Activated CD4-positive, alpha-beta T cell treated with anti-CD3 and anti-CD28 coated beads, Interleukin-2, amount 10 ng/mL, durations not matched to agents 24 days and 14 days (primary cell): ENCODE data around the gene MRGPRD. TPM values are rescaled to one million over a fixed set of nuclear protein-coding genes. Genes with fewer than 3 reads are reported as not detected.

Source experiments
- DNase-seq: peaks from one replicate; pipeline ENCODE4 v3.0.0; 2022
- H3K27ac Mint-ChIP-seq: one replicate; pipeline ENCODE4 v1.8.0; 2022; ENCODE audit warnings: mild to moderate bottlenecking, mixed read lengths
- H3K27me3 Mint-ChIP-seq: one replicate; pipeline ENCODE4 v1.8.0; 2022; ENCODE audit warnings: mixed read lengths
- H3K36me3 Mint-ChIP-seq: one replicate; pipeline ENCODE4 v1.8.0; 2022; ENCODE audit warnings: low read depth, mild to moderate bottlenecking, mixed read lengths
- H3K4me1 Mint-ChIP-seq: one replicate; pipeline ENCODE4 v1.8.0; 2021; ENCODE audit warnings: mixed read lengths
- H3K4me3 Mint-ChIP-seq: one replicate; pipeline ENCODE4 v1.8.0; 2022; ENCODE audit warnings: mild to moderate bottlenecking, moderate library complexity, mixed read lengths
- H3K9me3 Mint-ChIP-seq: one replicate; pipeline ENCODE4 v1.8.0; 2021; ENCODE audit warnings: mixed read lengths
- intact Hi-C: fragments of 100-400 bp; cut with micrococcal nuclease; formaldehyde crosslinking; loops from one replicate; pipeline ENCODE4 v1.15.1; 2023
- total RNA-seq: library from RNA; stranded (reverse); gene quantifications from 2 replicates; pipeline ENCODE4 v1.2.3, GENCODE V29; 2022

MRGPRD gene
- total RNA-seq, 1 donor from 2014 or later: not detected

DNA sequence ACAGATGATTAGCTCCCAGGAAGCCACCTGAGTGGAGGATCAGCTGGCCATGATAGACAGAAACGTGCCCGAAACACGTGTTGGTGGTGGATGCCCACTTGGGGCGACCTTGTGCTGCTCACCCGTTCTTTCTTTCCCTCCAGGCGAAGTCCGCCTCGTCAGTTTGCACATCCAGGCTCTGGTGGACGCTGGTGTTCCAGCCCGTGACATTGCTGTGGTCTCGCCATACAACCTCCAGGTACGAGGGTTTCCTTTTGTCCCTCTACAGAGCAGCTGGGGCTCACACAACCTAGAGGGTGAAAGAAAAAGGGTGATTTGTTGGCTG is 46.5 kb downstream of the MRGPRD start:
- intact Hi-C loops: no loop called here
- Mint-ChIP-seq H3K27me3 (no peaks in the 10 kb centered on the region), H3K9me3 (no peaks in the 10 kb centered on the region), H3K4me1 (no peaks in the 10 kb centered on the region), H3K36me3 (peaks cover 18% of the 10 kb centered on the region), H3K27ac (no peak overlapping the region), H3K4me3 (no peak overlapping the region)
- DNase-seq: no peak

- no peaks in the 10 kb centered on the region for H3K4me1 Mint-ChIP-seq
- DNase-seq: no peak
- H3K9me3 Mint-ChIP-seq: no peaks in the 10 kb centered on the region
- intact Hi-C loops: no loop called here
- H3K27ac Mint-ChIP-seq: no peak overlapping the region
- no peaks in the 10 kb centered on the region for H3K27me3 Mint-ChIP-seq
- H3K4me3 Mint-ChIP-seq: no peak overlapping the region
- H3K36me3 Mint-ChIP-seq: peaks cover 22% of the 10 kb centered on the region
Measured at GRCh38 chr11:68933605-68934320, 47.0 kb downstream of the MRGPRD start.

- no peaks in the 10 kb centered on the region for H3K4me1 Mint-ChIP-seq
- intact Hi-C loops: no loop called here
- H3K36me3 Mint-ChIP-seq: peaks cover 26% of the 10 kb centered on the region
Measured at GRCh38 chr11:68932933-68933577, 47.7 kb downstream of the MRGPRD start.

GRCh38 chr11:68932358-68932757 is 48.4 kb downstream of the MRGPRD start:
- H3K9me3 Mint-ChIP-seq: no peaks in the 10 kb centered on the region
- H3K4me3 Mint-ChIP-seq: no peak overlapping the region
- H3K27me3 Mint-ChIP-seq: no peaks in the 10 kb centered on the region
- H3K36me3 Mint-ChIP-seq: peaks cover 33% of the 10 kb centered on the region
- no peak for DNase-seq
- intact Hi-C loops: no loop called here
- H3K4me1 Mint-ChIP-seq: no peaks in the 10 kb centered on the region
- no peak overlapping the region for H3K27ac Mint-ChIP-seq

More at GRCh38 chr11:68932933-68933577, 47.7 kb downstream of the MRGPRD start:
- DNase-seq: no peak
- no peaks in the 10 kb centered on the region for H3K9me3 Mint-ChIP-seq
- H3K4me3 Mint-ChIP-seq: no peak overlapping the region
- no peaks in the 10 kb centered on the region for H3K27me3 Mint-ChIP-seq
- no peak overlapping the region for H3K27ac Mint-ChIP-seq

GRCh38 chr11:68931911-68932310 is 48.9 kb downstream of the MRGPRD start:
- no peaks in the 10 kb centered on the region for H3K4me1 Mint-ChIP-seq
- no peaks in the 10 kb centered on the region for H3K27me3 Mint-ChIP-seq
- H3K9me3 Mint-ChIP-seq: no peaks in the 10 kb centered on the region
- intact Hi-C loops: no loop called here
- H3K36me3 Mint-ChIP-seq: peaks cover 37% of the 10 kb centered on the region
- H3K27ac Mint-ChIP-seq: no peak overlapping the region
- no peak for DNase-seq
- no peak overlapping the region for H3K4me3 Mint-ChIP-seq

DNA sequence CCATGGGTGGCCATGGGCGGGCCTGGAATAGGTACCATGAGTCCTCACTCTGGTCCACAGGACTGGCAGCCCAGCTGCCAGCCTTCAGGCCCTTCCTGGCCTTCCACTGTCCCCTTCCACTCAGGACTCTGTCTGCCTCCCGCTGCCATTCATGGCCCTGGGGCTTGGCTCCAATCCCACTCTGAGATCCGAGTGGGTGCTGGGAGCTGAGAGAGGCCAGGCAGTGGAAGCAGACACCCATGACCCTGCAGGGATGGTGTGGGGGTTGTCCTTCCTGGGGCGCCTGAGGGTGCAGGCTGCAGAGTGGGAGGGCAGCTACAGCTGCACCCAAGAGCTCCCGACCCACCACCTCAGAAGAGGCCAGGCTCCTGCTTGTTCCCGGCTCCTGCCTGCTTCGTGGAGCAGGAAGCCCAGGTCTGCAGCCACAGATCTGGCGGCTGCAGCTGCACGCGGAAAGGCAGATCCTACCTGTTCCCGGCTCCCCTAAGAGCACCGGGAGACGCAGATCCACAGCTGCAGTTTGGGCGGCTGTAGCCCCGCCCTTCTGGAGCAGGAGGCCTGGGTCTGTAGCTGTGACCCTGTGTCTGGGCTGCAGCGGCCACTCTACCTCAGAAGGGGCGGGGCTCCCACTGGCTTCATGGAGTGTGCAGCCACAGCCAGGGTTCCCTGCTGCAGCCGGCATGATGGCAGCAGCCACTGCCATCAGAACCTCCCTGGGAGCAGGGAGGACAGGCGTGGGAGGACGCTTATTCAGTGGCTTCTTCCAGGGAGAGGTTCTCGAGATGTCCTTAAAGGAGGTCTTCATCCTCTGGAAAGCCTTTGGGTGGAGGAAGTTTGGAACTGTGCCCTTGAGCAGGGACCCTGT is 49.6 kb downstream of the MRGPRD start:
- DNase-seq: no peak
- intact Hi-C loops: no loop called here
- Mint-ChIP-seq H3K36me3 (peaks cover 43% of the 10 kb centered on the region), H3K27me3 (no peaks in the 10 kb centered on the region), H3K9me3 (no peaks in the 10 kb centered on the region), H3K4me3 (no peak overlapping the region), H3K4me1 (no peaks in the 10 kb centered on the region), H3K27ac (no peak overlapping the region)

Other genes with a start within 250 kb of the MRGPRD start
- 1.4 and 1.6 TPM in 2 replicates for gene TESMIN, start 229.5 kb downstream of the MRGPRD start, total RNA-seq
- gene CPT1A, start 139.1 kb downstream of the MRGPRD start, total RNA-seq: 25.2 and 25.9 TPM in 2 replicates
- 120 and 128 TPM in 2 replicates for gene MRPL21, start 77.2 kb downstream of the MRGPRD start, total RNA-seq
- 39.2 and 39.8 TPM in 2 replicates for gene IGHMBP2, start 77.1 kb downstream of the MRGPRD start, total RNA-seq
- gene MRGPRF, start 32.3 kb upstream of the MRGPRD start, total RNA-seq: not detected in 2 replicates
- gene TPCN2, start 67.9 kb upstream of the MRGPRD start, total RNA-seq: 15.7 and 16.8 TPM in 2 replicates
- gene SMIM38, start 174.9 kb upstream of the MRGPRD start, total RNA-seq: 0.21 and 0.43 TPM in 2 replicates